NCI-H226 (cell line): Measurements from ENCODE around the gene P3H1.
"Not testable (repeated sequence)": the region's sequence is repeated elsewhere in the genome, so short reads cannot be mapped to it uniquely, and the experiment has no call there.

Experiments used
- DNase-seq: peaks from one replicate; pipeline ENCODE4 v3.0.0-alpha.2; 2015

P3H1 gene

DNA sequence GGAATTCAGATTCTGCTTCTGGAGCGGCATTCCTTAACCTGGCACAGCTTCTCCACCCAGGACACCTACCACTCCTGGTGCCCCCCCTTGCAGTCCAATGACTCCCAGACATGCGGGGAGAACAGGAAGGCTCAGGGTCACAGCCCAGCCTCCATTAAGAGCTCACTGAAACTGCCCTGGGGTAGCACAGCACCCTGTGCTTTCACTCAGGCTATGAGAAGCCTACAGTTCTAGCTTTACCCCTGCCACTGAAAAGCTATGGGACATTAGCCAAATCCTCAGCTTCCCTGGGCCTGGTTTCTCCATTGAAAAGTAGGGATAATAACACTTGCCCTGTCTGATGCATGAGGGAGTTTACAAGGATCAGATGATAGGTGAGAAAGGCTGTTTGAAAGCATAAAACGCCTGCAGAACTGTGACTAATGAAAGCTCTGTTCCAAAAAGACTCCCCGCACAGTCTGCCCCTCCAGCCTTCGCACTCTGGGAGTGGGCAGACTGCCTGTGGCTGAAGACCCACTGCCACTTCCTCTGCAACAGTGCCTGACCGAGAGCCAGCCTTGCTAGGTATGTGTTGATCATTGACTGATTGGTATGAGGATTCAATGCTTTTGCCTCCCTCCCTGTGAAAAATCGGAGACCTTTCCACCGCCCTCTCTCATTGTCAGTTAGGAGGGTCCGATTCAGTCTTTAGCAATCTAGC is 24.1 kb downstream of the P3H1 start:
- no peak for DNase-seq

DNA sequence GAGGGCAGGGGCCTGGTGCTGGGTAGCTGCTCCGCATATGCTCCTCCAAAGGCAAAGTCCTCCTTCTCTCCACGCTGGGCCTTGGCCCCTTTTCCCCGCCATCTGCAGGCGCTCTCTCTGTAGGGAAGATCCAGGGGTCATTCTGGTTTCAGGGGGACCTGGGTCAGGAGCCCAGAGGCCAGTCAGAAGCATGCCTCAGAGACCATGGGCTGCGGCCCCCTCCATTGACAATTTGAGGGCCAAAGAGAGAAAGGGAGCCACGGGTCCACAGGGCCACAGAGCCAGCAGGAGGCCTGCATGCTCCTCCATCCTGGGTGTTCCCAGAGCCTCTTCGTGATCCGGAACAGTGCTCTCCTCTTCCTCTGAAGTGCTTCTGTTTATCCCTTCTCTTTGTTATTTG is 24.7 kb downstream of the P3H1 start:
- DNase-seq, result no peak

DNA sequence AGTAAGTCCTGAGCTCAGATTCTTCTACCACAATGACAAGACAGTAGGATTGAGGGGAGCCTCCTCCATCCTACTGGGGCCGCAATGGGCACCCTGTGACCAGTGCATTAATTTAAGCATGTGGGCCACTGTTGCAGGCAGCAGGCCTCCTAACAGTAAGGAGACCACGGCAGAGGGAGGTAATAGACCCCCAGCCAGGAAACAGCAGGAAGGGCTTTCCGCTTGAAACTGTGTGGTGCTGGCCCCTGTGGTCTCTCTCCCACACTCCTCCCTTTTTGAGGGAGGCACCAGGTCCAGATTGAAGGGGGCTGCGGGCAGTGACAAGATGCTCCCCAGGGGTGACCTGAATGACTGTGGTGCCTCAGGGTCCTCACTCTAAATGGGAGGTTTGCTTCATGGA is 25.1 kb downstream of the P3H1 start:
- DNase-seq, result no peak

DNA sequence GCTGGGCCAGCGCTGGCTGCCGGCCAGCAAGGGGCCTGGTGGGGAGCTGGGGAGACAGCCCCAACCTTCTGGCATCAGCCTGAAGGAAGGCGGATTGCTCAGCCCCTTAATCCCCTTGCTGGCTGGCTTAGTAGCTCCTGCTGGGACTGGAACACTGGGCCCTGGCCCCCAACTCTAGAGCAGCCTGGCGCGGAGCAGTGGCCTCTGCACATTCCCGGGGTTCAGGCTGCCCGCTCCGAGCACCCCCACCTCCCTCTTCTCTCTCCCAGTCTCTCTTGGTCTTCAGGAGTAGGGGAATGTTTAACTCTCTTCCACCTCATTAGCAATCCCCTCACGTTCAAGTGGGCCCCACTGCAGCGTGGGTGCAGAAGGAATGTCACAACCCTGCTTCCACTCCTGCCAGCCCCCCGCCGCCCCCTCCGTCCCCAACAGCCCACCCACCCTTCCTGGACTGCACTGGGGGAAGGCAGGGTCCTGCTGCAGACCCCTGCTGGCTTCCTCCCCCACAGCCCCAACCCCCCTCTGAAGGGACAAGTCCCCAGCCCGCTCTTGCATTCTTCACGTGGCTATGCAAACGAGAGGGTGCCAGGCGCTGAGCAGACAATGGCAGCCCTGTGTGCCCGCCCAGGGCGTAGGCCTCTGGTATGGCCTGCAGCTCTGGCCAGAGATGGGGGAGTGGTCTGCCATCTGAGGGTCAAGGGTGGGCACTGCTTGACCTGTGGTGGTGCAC is 25.8 kb downstream of the P3H1 start:
- no peak for DNase-seq

DNA sequence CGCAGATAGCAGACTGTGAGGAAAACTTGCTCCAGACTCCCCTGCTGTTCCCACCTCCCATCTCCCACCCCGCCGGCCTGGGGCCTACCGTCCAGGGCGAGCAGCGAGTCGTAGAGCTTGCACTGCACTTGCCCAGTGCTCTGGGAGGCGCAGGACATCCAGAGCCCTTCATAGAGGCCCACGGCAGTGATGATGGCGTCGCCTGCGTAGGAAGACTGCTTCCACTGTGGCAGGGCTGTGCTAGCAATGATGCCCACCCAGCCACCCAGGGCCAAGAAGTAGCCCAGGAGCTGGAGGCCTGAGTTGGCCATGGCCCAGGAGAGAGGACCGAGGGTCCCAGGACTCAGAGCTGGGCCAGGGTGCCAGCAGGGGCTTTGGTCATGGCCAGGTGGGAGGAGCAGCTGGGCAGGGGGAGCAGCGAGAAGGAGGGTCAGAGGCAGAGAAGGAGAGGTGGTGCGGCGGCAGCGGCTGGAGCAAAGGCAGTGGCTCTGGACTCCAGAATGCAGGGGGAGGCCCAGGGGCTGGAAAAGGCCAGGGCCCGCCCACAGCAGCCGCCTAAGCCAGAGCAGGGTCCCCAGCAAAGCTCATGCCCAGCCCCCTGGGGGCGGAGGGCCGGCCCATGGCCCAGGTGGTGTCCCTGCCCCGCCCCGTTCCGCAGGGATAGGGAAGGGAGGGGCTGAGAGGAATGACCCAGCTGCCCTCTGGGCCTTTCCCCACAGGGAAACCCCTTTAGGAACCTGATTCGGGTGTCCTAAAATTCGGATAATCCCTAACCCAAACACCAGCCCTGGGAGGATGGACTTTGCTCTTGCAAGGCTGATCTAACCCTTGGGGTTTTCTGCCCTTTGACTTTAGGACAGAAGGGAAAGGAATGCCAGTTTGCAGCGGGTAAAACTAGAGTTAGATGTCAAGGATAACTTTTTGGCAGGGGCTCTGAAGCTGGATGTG is 26.8 kb downstream of the P3H1 start, which contains the start of gene CLDN19:
CLDN19 (minus strand) TSS at position 484 of the 948 bp plus-strand sequence; CDS start at position 311, 173 bp downstream.
- no peak for DNase-seq

DNA sequence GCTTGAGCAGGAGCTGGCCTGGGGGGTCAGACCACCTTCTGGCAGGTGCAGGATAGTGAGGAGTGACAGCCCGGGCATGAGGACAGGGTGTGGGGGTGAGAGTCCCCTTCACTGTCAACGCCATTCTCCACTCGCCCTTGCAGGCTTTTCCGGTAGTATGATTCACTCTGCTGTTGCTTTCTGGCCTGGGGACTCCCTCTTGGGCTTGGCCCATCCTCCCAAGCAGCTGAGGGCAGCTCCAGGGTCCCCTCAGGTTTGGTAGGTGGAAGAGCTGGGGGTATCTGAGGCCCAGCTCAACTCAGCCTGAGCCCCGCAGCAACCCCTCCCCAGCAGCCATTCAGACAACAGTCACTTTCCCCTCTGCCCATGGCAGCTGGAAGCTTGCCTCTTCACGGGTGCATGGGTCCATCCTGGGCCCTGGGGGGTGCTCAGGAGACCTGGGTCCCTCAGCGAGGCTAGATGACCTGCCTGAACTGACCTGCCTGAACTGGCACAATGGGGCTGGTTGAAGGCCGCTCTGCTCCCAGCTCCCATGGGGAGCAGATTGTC is 28.1 kb downstream of the P3H1 start:
- DNase-seq, result no peak

DNA sequence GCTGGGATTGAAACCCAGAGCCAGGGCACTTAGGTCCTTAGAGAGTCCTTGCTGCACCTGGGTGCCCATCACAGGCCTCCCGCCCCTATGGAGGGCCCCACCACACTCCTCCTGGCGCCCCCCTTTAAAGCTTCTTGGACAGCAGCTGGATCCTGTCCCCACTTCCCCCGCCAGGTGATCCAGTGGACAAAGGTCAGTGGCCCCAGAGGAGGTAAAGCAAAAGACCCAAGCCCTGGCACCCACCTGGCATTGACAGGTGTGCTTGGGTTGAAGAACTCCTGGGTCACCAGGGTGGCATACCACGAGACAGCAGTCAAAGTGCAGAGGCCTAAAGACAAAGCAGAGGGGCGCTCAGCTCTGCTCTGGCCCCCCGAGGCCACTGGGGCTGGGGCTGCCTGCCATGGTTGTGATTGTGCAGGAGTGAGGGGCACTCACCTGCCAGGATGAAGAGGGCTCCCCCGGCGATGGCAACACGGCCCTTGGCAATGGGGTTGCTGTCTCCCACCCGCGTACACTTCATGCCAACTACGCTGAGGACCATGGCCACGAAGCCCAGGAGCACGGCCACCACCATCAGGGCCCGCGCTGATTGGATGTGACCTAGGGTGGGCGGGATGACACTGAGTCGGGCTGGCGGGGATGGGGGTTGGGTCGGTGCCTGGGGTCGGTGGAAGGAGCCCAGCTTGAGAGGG is 28.7 kb downstream of the P3H1 start:
- DNase-seq, result no peak

DNA sequence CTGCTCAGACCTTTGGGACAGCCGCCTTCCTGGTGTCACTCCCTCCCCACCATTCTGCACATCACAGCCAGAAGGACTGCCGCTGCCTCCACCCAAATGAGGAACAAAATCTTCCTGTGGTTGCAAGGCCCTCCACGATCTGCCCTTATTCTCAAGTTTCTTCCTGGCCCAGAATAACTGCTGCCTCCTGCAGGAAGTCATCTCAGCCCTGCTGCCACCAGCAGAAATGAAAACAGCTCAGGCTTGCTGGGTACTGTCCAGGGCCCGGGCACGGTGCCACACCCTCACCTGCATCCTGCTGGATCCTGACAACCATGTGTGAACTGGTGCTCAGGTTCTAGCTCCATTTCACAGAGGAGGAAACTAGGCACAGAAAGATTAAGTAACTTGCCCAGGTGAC is 29.6 kb downstream of the P3H1 start:
- DNase-seq, result no peak

DNA sequence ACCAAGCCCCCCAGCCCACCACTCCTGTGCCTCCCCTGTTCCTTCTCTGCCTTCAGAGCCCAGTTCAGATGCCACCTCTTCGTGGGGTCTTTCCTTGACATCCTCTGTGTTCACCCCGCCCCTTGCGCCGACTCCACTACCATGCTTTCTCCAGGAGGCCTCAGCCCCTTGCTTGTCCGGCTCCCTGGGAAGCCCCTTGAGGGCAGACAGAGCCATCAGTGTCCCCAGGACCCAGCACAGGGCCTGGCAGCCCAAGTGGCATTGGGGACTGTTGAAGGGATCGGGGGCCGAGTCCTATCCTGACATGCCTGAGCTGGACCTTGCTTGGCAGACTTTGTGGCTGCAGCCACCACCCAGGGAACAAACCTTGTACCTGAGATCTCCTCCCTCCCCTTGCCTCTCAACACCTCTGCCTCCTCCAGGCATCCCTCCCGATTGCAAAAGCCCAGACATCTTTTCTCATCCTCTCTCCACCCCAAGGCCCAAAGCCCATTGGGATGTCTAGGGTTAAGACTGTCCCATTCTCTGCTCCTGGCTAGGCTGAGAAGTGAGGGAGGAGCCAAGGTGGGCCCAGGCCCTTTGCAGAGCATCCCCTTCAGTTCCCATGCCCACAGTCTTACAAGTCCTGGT is 30.1 kb downstream of the P3H1 start:
- DNase-seq, result no peak

DNA sequence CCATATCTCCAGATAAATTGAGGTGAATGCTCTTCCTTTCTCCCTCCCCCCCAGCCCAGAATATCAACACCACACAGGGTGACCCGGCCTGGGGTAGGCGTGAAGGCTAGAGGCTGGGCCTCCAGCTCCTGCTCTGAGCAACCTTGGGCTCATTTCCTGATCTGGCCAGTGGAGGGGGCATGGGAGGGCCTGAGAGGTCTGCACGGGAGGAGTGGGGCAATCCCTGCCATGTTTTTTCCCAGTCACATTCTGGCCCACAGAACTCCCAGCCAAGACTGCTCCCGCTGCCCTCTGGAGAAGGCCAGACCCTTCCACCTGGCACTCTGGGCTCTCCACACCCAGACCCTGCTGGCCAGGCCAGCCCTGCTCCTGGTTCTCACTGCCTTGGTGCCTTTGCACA is 30.7 kb downstream of the P3H1 start:
- DNase-seq, result peak; percentile 40

DNA sequence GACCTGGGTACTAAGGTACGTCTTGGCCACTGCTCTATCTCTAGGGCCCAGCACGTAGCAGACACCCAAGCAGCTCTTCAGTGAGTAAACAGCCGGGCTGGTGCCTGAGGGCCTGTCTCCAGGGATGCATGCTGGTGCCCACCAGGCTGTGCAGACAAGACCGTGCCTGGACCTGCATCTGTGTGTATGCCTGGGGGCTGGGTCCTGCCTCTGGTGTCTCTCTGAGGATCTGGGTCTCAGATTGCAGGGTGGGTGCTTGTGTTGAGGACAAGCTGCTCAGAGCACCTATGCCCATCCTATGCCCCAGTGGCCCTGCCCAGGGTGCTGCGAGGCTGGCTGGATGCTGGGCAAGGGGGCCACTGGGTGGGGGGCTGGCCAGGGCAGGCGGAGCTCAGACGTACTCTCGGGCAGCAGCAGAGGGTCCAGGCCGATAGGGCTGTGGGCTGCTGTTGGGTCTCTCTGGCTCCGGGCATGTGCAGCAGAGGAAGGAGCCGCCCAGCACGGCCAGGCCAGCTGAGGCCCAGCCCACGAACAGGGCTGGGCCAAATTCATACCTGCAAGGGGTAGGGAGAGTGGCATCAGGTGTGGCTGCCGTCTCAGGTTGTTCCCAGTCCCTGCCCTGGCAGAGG is 31.2 kb downstream of the P3H1 start:
- no peak for DNase-seq

DNA sequence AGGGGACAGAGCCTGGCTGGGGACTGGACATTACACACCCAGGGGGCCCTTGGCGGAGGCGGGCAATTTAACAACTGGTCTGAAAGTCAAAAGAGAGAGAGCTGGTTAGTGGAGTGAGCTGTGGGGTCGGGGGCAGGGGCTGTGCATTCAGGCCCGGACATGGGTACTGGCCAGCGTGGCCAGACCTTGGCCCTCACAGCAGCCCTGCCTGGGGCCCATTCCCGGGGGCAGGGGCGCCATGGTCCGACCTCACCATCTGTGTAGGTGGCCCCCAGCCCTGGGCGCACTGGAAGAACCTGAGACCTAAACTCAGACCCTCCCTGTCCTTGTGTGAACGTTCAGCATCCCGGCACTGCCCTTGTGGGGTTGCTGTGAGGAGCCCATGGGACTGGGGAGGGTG is 31.8 kb downstream of the P3H1 start:
- no peak for DNase-seq

DNA sequence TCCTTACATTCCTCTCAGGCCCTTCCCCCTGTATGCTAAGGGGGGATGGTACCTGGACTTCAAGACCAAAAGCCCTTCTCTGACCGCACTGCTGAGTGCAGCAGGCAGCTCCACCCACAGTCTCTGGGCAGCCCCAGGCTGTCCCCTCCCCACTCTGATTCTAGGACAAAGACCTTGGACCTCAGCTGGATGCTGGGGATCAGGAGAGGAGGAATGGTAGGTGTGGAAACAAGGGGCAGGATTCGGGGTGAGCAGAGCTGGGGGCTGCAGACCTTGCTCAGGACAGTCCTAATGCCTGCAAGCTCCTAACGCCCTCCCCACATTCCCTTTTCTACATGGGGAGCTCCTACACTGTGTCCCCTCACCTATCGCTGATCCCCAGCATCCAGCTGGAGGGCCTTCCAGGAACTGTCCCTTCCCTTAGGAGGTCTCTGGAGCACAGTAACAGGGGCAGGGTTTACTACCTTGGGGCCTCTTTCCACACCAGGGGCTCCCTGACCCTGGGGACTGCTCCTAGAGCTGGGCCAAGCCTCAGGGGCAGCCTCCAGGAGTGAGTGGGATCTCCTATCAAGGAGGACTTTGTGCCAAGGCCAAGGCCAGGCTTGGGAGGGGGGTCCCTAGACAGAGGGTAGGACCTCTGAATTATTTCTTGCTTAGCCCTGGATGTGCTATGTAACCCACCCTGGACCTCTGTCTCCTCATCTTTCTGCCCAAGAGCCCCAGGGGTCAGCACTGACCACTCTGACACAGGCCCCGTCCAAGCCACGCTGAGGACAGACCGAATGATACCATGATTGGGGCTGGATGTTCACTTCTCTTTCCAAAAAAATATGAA is 32.4 kb downstream of the P3H1 start:
- DNase-seq, result no peak

DNA sequence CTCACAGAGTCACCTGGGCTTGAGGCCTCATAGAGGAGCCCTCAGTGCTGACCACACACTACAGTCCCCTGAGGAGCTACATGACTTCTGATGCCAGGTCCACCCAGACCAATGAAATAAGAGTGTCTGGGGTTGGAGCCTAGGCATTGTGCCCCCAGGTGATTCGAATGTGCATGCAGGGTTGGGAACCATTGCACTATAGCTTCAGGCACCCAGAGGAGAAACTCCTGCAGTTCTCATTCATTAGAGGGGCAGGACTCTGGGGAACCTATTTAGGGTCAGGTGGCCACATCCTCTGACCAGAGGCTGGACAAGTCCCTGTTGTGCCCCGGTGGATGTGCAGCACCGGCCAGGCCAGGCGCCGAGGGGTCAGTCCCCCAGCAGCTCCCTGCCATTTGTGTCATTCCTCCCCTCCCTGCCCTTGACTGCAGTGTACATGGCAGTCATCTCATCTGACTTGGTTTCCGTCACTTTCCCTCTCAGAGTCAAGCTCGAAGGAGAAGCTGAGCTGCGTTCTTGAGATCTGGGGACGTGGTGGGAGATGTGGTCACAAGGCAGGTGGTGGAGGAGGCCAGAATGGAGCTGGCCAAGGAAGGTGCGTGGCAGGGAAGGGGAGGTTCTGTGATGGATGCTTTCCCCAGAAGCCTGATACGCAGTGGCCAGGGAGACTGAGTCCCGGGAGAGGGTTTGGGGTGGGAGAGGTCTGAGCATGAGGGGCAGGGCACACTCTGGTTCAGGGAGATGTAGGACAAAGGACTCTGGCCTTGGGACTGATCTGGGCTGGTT is 33.2 kb downstream of the P3H1 start:
- no peak for DNase-seq

DNA sequence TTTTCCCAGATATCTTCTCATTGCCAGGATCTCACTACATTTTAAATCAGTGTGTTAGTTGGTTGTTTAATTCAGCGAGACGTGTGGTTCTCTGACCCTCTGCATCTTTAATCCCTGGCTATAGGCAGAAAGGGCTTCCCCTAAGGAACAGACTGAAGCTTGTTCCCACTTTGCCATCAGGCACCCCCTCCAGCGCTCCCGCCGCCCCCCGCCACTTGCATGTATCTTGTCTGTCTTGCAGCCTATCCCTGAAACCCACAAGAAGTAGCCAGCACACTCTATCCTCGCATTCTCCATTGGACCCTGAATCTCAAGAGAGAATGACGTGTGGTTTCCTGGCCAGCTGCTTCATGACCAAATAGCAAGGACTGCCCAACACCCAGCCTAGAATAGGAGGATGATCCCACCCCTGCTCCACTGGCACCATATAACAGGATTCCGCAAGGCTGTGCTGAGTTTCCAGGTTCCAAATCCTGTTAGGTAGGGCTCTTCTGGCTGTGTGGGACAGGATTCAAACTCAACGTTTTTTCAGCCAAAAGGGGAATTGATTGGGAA is 34.6 kb downstream of the P3H1 start:
- no peak for DNase-seq

DNA sequence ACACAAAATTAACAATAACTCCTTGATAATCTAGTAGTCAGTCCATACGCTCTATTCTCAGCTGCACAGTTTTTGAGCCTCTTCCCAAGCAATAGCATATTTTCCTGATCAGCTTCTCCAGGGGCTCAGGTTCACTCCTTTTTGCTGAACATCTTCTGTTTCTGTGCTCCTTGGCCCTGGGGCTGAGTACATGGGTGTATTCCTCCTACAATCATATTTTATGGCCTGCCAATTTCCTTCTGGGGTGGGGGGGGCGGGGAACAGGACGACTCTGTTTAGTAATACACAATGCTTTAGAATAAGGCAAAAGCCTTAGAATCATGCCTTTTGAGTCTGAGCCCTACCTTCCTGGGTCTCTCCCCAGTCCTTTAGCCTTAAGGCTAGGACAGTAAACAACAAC is 35.2 kb downstream of the P3H1 start:
- no peak for DNase-seq

DNA sequence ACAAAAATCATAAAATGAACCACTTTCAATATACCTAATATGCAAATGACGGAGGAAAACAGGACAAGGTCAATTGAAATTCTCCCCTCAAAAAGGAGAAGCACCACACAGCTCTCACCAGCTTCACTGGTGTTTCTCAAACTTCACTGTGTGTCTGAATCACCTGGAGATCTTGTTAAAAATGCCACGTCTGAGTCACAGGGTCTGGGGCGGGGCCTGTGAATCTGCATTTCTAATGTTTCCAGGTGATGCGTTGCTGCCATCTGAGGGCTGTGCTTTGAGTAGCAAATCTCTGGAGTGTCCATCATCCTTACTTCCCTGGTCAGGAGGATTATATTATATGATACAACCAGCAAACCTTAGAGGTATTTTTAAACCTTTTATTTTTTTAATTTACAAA is 35.8 kb downstream of the P3H1 start:
- peak; percentile 6 for DNase-seq

DNA sequence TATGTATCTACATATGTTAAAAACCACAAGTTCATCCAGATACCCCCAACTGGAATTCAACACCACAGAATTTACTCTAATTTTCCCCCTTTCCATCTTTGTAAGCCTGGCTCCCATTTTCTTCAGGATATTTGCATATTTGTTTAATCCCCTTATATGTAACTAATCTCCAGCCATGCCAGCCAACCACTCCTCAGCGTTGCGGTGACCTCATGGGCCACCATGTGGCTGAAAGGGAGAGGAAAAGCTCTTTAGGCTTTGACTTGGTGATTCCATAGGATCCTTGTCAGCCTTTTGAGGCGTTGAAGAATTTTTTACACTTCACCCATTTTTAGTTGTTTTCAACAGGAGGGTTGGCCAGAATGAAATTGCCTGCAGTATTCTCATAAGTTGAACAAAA is 36.8 kb downstream of the P3H1 start:
- DNase-seq, result no peak

DNA sequence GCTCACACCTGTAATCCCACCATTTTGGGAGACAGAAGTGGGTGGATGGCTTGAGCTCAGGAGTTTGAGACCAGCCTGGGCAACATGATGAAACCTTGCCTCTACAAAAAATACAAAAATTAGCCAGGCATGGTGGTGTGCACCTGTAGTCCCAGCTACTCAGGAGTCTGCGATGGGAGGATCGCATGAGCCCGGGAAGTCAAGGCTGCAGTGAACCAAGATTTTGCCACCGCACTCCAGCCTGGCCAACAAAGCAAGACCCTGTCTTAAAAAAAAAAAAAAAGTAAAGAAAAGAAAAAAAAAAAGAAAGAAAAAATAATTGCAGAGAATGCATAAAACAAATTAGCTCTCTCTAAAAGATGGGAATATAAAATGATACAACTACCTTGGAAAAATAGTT is 41.0 kb downstream of the P3H1 start:
- DNase-seq, result not testable (repeated sequence)
